Activated naive CD4-positive, alpha-beta T cell treated with Interleukin-2 at 50 U/mL for 16 hours (primary cell): ENCODE results near the gene KCNAB2.

ENCODE experiments used
- DNase-seq: peaks from one replicate; pipeline ENCODE4 v3.0.0-alpha.2; 2020

KCNAB2 gene

GRCh38 chr1:6045561-6045960 is at the start of gene KCNAB2:
Gene KCNAB2, plus strand, starts transcription at chr1:6045888. Its CDS starts 5,649 bp downstream, at chr1:6051537.
- DNase-seq: no peak

GRCh38 chr1:5996641-5997270 is 48.9 kb upstream of the KCNAB2 start:
- DNase-seq: no peak

GRCh38 chr1:5997316-5997715 is 48.4 kb upstream of the KCNAB2 start:
- no peak for DNase-seq

- no peak for DNase-seq
These were observed 47.4 kb upstream of the KCNAB2 start for GRCh38 chr1:5998051-5998905.

GRCh38 chr1:5998906-5999301 is 46.8 kb upstream of the KCNAB2 start:
- DNase-seq: no peak

GRCh38 chr1:5999711-6000443 is 45.8 kb upstream of the KCNAB2 start:
- no peak for DNase-seq

- no peak for DNase-seq
These were observed 45.0 kb upstream of the KCNAB2 start for GRCh38 chr1:6000444-6001288.

GRCh38 chr1:6001992-6002576 is 43.6 kb upstream of the KCNAB2 start:
- DNase-seq: no peak

- no peak for DNase-seq
These were observed 42.8 kb upstream of the KCNAB2 start for GRCh38 chr1:6002714-6003501.

- no peak for DNase-seq
These were observed 41.9 kb upstream of the KCNAB2 start for GRCh38 chr1:6003568-6004411.

- DNase-seq: no peak
These were observed 41.1 kb upstream of the KCNAB2 start for GRCh38 chr1:6004412-6005123.

- DNase-seq: no peak
These were observed 40.3 kb upstream of the KCNAB2 start for GRCh38 chr1:6005276-6005917.

- no peak for DNase-seq
These were observed 38.8 kb upstream of the KCNAB2 start for GRCh38 chr1:6006882-6007281.

GRCh38 chr1:6007318-6008083 is 38.2 kb upstream of the KCNAB2 start:
- DNase-seq: no peak

- no peak for DNase-seq
These were observed 37.6 kb upstream of the KCNAB2 start for GRCh38 chr1:6008084-6008415.

- DNase-seq: no peak
These were observed 37.0 kb upstream of the KCNAB2 start for GRCh38 chr1:6008696-6009095.

GRCh38 chr1:6009120-6010040 is 36.3 kb upstream of the KCNAB2 start:
- no peak for DNase-seq

- DNase-seq: no peak
These were observed 35.1 kb upstream of the KCNAB2 start for GRCh38 chr1:6010554-6010953.
